ENCODE measurements around the gene PRIM1. TPM values are rescaled to one million over a fixed set of nuclear protein-coding genes. Genes with fewer than 3 reads are reported as not detected.

PRIM1 gene
- total RNA-seq, 1 experiment from 2014 or later = 32.3 TPM

DNA sequence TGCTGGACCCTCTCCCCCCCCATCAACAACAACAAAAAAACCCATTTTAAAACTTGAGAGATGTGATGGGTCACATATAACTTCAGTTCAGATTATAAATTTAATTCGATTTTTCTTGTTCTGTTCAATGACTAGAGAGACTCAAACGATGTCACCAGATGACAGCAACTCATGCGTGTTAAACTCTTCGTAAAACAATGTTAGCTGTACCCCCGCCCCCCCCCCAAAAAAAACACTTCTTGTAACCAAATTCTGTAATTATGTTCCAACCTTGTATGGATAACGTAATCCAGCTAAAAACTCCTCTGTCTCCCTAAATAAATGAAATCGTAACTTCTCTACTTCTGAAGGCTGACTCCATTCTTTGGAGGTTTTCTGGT is 26.4 kb downstream of the PRIM1 start:
- Histone ChIP-seq H3K36me3 (ENCODE audit: low read depth, low read length) (peaks cover 34% of the 10 kb centered on the region), H3K4me3 (ENCODE audit: low read length) (peak overlapping the region; percentile 88), H3K27me3 (ENCODE audit: low read length) (no peaks in the 10 kb centered on the region), H2AFZ (ENCODE audit: low read length) (peak overlapping the region; percentile 84), H3K79me2 (ENCODE audit: low read length) (peaks cover 45% of the 10 kb centered on the region), H3K27ac (ENCODE audit: low read length) (peak overlapping the region; percentile 77), H3K9me2 (replicated peaks; ENCODE audit: low read length) (no peaks in the 10 kb centered on the region), H3K9ac (ENCODE audit: low read length) (peak overlapping the region; percentile 99), H3K4me1 (ENCODE audit: insufficient read depth, low read length) (peaks cover 33% of the 10 kb centered on the region), H3F3A (ENCODE audit: low read length, unreplicated experiment) (no peaks in the 10 kb centered on the region), H3K4me2 (ENCODE audit: low read length) (peak overlapping the region; percentile 98), H3K9me3 (ENCODE audit: low read length) (no peaks in the 10 kb centered on the region), H4K20me1 (ENCODE audit: low read length) (peaks cover 37% of the 10 kb centered on the region)
- intact Hi-C loops (cut with micrococcal nuclease) = loop anchor here (1.0 to 2.0 kb wide), 3 partner anchors 37 to 89 kb away; partner anchors contain the start of gene PTGES3
- DNase-seq (no peak), ATAC-seq (no peak)
- ChIA-PET POLR2A (ENCODE audit: unreplicated experiment) (interaction anchor here (0.5 to 1.0 kb wide), 8 partner anchors 14 to 607 kb away, joined by 3 to 14 read pairs (median 4); partner anchors contain the start of gene PTGES3), CTCF (interaction anchor here (1.6 kb wide), 1 partner anchor 89 kb away, joined by 6 read pairs; no protein-coding TSS in a partner anchor)
- TF ChIP-seq EZH2 (IDR thresholded peaks at IDR 0.05; ENCODE audit: low read length, unreplicated experiment) (no peak), EZH2phosphoT487 (IDR thresholded peaks at IDR 0.05; ENCODE audit: borderline replicate concordance, low read length) (no peak)
- TF ChIP-seq, protein P1, sequence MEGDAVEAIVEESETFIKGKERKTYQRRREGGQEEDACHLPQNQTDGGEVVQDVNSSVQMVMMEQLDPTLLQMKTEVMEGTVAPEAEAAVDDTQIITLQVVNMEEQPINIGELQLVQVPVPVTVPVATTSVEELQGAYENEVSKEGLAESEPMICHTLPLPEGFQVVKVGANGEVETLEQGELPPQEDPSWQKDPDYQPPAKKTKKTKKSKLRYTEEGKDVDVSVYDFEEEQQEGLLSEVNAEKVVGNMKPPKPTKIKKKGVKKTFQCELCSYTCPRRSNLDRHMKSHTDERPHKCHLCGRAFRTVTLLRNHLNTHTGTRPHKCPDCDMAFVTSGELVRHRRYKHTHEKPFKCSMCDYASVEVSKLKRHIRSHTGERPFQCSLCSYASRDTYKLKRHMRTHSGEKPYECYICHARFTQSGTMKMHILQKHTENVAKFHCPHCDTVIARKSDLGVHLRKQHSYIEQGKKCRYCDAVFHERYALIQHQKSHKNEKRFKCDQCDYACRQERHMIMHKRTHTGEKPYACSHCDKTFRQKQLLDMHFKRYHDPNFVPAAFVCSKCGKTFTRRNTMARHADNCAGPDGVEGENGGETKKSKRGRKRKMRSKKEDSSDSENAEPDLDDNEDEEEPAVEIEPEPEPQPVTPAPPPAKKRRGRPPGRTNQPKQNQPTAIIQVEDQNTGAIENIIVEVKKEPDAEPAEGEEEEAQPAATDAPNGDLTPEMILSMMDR (conservative IDR thresholded peaks at IDR 0.05; ENCODE audit: low read depth, low read length) = no peak
- BruUV-seq (replicated peaks) = TSS peak; percentile 81

DNA sequence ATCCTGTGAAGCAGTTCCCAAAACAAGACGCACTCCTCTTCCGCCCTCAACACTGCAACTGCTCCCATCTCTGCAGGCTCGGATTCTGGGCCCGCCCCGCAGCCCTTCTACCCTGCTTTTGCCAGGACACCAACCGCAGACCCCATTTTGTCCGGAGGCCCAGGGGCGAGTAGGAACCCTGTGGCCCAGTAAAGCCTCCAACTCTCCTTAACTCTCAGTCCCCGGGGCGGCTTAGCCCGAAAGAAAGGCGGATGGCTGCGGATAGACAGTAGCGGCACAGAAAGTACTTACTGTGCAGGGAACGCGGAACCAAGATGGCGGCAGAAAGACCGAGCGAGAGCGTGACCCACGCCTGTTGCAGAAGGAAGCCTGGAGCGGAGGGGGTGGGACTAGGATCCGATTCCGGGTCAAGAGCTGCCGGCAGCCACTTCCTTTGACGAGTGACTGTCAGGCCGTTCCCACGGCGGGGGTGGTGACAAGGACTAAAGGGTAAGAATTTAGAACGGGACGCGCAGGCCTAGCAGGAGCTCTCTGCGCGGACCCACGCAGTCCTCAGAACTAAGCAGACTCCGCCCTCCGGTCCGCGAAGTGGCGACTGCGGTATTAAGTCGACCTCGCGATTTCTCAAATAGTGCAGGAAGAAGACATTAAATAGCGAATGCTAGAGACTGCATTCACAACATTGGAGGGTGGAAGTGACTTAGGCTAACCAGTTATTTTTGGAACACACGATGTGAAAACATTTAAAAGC is 27.0 kb downstream of the PRIM1 start, which contains the start of gene NACA:
TSS of gene NACA (minus strand) at position 328 of the 751 bp plus-strand sequence. CDS start 778 bp downstream, outside the sequence.
- peak; percentile 94 for ATAC-seq
- Histone ChIP-seq H3K4me3 (ENCODE audit: low read length) (peak within 1 kb of the TSS; percentile 88), H3K9ac (ENCODE audit: low read length) (peak within 1 kb of the TSS; percentile 99), H3K27me3 (ENCODE audit: low read length) (no peaks in the 10 kb centered on the region), H3K79me2 (ENCODE audit: low read length) (peaks cover 50% of the 10 kb centered on the region), H3K4me2 (ENCODE audit: low read length) (peak within 1 kb of the TSS; percentile 98), H3K4me1 (ENCODE audit: insufficient read depth, low read length) (peaks cover 39% of the 10 kb centered on the region), H3F3A (ENCODE audit: low read length, unreplicated experiment) (no peaks in the 10 kb centered on the region), H3K9me2 (replicated peaks; ENCODE audit: low read length) (no peaks in the 10 kb centered on the region), H3K27ac (ENCODE audit: low read length) (peak within 1 kb of the TSS; percentile 77), H4K20me1 (ENCODE audit: low read length) (peaks cover 42% of the 10 kb centered on the region), H3K36me3 (ENCODE audit: low read depth, low read length) (peaks cover 40% of the 10 kb centered on the region), H2AFZ (ENCODE audit: low read length) (peak within 1 kb of the TSS; percentile 84), H3K9me3 (ENCODE audit: low read length) (no peaks in the 10 kb centered on the region)
- DNase-seq = peak; percentile 97
- ChIA-PET POLR2A (ENCODE audit: unreplicated experiment) (interaction anchor here (0.5 to 1.0 kb wide), 10 partner anchors 14 to 607 kb away, joined by 3 to 14 read pairs (median 4); partner anchors contain the start of gene PTGES3), CTCF (interaction anchor here (1.6 kb wide), 1 partner anchor 88 kb away, joined by 6 read pairs; no protein-coding TSS in a partner anchor)
- TF ChIP-seq, protein P1 (conservative IDR thresholded peaks at IDR 0.05; ENCODE audit: low read depth, low read length) = no peak
- no peak for TF ChIP-seq EZH2 (IDR thresholded peaks at IDR 0.05; ENCODE audit: low read length, unreplicated experiment)
- TF ChIP-seq EZH2phosphoT487 (IDR thresholded peaks at IDR 0.05; ENCODE audit: borderline replicate concordance, low read length) = no peak
- intact Hi-C loops (cut with micrococcal nuclease) = loop anchor here (1.0 to 2.0 kb wide), 3 partner anchors 36 to 88 kb away; partner anchors contain the start of gene PTGES3
- BruUV-seq (replicated peaks) = no TSS peak
